ENCODE results near the gene UAP1. TPM values are rescaled to one million over a fixed set of nuclear protein-coding genes. Genes with fewer than 3 reads are reported as not detected.

Gene UAP1
- polyA plus RNA-seq, 1 donor from 2014 or later, result 40.1 TPM

DNA sequence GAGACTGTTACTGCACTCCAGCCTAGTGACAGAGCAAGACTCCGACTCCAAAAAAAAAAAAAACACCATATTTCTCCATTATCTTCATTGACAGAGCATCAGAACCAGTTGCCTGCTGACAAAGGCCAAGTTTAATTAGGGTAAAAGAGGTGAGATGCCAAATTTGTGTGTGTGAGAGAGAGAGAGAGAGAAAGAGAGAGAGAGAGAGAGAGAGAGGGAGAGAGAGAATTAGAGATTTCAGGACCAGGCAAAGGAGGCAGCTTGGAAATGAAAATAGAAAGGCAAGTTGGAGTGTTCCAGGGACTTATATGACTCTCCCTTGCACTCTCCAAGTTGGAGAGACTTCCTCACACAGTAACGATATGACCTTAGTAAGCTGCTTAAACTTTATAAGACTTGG is 24.3 kb upstream of the UAP1 start:
- H3K27ac ChIP-seq (ENCODE audit: low read length), result no peak overlapping the region

DNA sequence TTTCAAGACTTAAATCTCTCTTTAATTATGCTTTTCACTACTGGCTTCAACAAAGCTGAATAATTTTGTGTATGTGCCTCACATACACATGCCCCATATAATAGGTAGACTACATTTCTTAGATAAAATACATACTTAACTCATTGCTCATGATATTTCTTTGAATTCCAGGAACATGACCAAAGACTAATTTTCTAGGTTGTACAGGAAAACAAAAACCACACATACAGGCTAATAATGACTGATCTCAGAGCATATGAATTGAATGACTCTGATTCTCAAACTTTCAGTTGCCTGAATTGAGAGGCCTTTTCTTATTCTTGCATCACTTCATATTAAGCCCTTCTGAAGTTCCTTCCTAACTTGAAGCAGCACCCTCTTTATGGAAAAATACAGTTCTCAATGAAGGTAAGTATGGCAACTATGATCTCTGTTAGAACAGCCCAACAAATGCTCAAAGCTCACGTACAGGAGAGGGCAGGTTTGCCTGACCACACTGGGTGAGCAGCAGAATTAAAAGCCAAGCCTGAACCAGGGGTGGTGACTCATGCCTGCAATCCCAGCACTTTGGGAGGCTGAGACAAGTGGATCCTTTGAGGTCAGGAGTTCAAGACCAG is 22.6 kb upstream of the UAP1 start:
- Histone ChIP-seq H3K27me3 (ENCODE audit: insufficient read depth, low read depth, low read length) (no peaks in the 10 kb centered on the region), H3K79me2 (replicated peaks; ENCODE audit: insufficient read depth, low read length) (no peaks in the 10 kb centered on the region), H3K9ac (ENCODE audit: low read length) (no peak overlapping the region), H3F3A (ENCODE audit: insufficient read depth, low read length, poor library complexity, severe bottlenecking) (no peaks in the 10 kb centered on the region), H3K9me3 (ENCODE audit: low read length) (no peaks in the 10 kb centered on the region), H3K27ac (ENCODE audit: low read length) (no peak overlapping the region), H3K9me2 (ENCODE audit: insufficient read depth, low read length) (no peaks in the 10 kb centered on the region), H3K4me3 (ENCODE audit: low read length) (no peak overlapping the region), H2AFZ (ENCODE audit: low read depth, low read length) (no peak overlapping the region), H4K20me1 (ENCODE audit: insufficient read depth) (no peaks in the 10 kb centered on the region), H3K4me2 (ENCODE audit: low read length) (no peak overlapping the region), H3K36me3 (ENCODE audit: insufficient read depth, low read length) (no peaks in the 10 kb centered on the region)
- no peak for TF ChIP-seq EZH2 (IDR thresholded peaks at IDR 0.05; ENCODE audit: borderline replicate concordance, insufficient read depth, low read length, poor library complexity, severe bottlenecking)
- TF ChIP-seq RAD21 (conservative IDR thresholded peaks at IDR 0.05), result no peak
- TF ChIP-seq, protein P1, sequence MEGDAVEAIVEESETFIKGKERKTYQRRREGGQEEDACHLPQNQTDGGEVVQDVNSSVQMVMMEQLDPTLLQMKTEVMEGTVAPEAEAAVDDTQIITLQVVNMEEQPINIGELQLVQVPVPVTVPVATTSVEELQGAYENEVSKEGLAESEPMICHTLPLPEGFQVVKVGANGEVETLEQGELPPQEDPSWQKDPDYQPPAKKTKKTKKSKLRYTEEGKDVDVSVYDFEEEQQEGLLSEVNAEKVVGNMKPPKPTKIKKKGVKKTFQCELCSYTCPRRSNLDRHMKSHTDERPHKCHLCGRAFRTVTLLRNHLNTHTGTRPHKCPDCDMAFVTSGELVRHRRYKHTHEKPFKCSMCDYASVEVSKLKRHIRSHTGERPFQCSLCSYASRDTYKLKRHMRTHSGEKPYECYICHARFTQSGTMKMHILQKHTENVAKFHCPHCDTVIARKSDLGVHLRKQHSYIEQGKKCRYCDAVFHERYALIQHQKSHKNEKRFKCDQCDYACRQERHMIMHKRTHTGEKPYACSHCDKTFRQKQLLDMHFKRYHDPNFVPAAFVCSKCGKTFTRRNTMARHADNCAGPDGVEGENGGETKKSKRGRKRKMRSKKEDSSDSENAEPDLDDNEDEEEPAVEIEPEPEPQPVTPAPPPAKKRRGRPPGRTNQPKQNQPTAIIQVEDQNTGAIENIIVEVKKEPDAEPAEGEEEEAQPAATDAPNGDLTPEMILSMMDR (IDR thresholded peaks at IDR 0.05; ENCODE audit: poor library complexity, severe bottlenecking), result no peak
- TF ChIP-seq, protein P2, sequence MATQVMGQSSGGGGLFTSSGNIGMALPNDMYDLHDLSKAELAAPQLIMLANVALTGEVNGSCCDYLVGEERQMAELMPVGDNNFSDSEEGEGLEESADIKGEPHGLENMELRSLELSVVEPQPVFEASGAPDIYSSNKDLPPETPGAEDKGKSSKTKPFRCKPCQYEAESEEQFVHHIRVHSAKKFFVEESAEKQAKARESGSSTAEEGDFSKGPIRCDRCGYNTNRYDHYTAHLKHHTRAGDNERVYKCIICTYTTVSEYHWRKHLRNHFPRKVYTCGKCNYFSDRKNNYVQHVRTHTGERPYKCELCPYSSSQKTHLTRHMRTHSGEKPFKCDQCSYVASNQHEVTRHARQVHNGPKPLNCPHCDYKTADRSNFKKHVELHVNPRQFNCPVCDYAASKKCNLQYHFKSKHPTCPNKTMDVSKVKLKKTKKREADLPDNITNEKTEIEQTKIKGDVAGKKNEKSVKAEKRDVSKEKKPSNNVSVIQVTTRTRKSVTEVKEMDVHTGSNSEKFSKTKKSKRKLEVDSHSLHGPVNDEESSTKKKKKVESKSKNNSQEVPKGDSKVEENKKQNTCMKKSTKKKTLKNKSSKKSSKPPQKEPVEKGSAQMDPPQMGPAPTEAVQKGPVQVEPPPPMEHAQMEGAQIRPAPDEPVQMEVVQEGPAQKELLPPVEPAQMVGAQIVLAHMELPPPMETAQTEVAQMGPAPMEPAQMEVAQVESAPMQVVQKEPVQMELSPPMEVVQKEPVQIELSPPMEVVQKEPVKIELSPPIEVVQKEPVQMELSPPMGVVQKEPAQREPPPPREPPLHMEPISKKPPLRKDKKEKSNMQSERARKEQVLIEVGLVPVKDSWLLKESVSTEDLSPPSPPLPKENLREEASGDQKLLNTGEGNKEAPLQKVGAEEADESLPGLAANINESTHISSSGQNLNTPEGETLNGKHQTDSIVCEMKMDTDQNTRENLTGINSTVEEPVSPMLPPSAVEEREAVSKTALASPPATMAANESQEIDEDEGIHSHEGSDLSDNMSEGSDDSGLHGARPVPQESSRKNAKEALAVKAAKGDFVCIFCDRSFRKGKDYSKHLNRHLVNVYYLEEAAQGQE (IDR thresholded peaks at IDR 0.05; ENCODE audit: borderline replicate concordance), result no peak
- TF ChIP-seq SMC3 (conservative IDR thresholded peaks at IDR 0.05; ENCODE audit: poor library complexity), result no peak
- no peak for TF ChIP-seq EP300 (conservative IDR thresholded peaks at IDR 0.05; ENCODE audit: poor library complexity, severe bottlenecking)
- TF ChIP-seq POLR2AphosphoS5 (IDR thresholded peaks at IDR 0.05), result no peak
- TF ChIP-seq MXI1 (conservative IDR thresholded peaks at IDR 0.05; ENCODE audit: poor library complexity, severe bottlenecking), result no peak
- TF ChIP-seq TAF1 (IDR thresholded peaks at IDR 0.05; ENCODE audit: low read depth), result no peak

More for the DNA sequence above, 24.3 kb upstream of the UAP1 start:
- H3K27me3 ChIP-seq (ENCODE audit: insufficient read depth, low read depth, low read length), result no peaks in the 10 kb centered on the region
- no peak overlapping the region for H3K4me2 ChIP-seq (ENCODE audit: low read length)
- no peaks in the 10 kb centered on the region for H3F3A ChIP-seq (ENCODE audit: insufficient read depth, low read length, poor library complexity, severe bottlenecking)
- no peaks in the 10 kb centered on the region for H3K79me2 ChIP-seq (replicated peaks; ENCODE audit: insufficient read depth, low read length)
- TF ChIP-seq RAD21 (conservative IDR thresholded peaks at IDR 0.05) (no peak), EZH2 (IDR thresholded peaks at IDR 0.05; ENCODE audit: borderline replicate concordance, insufficient read depth, low read length, poor library complexity, severe bottlenecking) (no peak), POLR2AphosphoS5 (IDR thresholded peaks at IDR 0.05) (no peak), MXI1 (conservative IDR thresholded peaks at IDR 0.05; ENCODE audit: poor library complexity, severe bottlenecking) (no peak), EP300 (conservative IDR thresholded peaks at IDR 0.05; ENCODE audit: poor library complexity, severe bottlenecking) (no peak), TAF1 (IDR thresholded peaks at IDR 0.05; ENCODE audit: low read depth) (no peak), SMC3 (conservative IDR thresholded peaks at IDR 0.05; ENCODE audit: poor library complexity) (no peak)
- TF ChIP-seq, protein P2 (IDR thresholded peaks at IDR 0.05; ENCODE audit: borderline replicate concordance), result no peak
- TF ChIP-seq, protein P1 (IDR thresholded peaks at IDR 0.05; ENCODE audit: poor library complexity, severe bottlenecking), result no peak
- no peaks in the 10 kb centered on the region for H3K36me3 ChIP-seq (ENCODE audit: insufficient read depth, low read length)
- no peak overlapping the region for H3K9ac ChIP-seq (ENCODE audit: low read length)
- H2AFZ ChIP-seq (ENCODE audit: low read depth, low read length), result no peak overlapping the region
- no peaks in the 10 kb centered on the region for H4K20me1 ChIP-seq (ENCODE audit: insufficient read depth)
- no peaks in the 10 kb centered on the region for H3K9me2 ChIP-seq (ENCODE audit: insufficient read depth, low read length)
- no peaks in the 10 kb centered on the region for H3K9me3 ChIP-seq (ENCODE audit: low read length)
- H3K4me3 ChIP-seq (ENCODE audit: low read length), result no peak overlapping the region
